ENCODE data around the gene TRPV6. TPM values are rescaled to one million over a fixed set of nuclear protein-coding genes. Genes with fewer than 3 reads are reported as not detected.

The TRPV6 gene
- polyA plus RNA-seq, 1 donor (not counting 4 experiments of a cell fraction or from before 2014, with no cell fraction given) = 1.5 TPM

DNA sequence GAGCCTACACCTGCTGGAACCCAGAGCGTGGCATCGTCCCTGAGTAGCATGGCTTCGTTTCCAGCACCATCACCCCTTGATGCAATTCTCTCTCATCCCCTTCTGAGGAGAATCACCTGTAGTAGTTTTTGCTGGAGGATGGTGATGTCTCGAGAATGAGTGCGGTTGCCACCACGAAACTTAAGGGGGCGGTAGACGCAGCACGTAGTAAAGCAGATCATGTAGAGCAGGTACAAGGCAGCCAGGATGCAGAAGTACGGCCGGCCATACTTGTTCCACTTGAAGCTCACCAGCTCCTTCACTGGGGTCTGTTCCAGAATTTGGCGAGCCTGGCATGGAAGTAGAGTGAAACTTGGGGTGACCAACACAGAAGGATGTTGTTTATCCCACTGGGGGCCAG, 39.9 kb upstream of the TRPV6 start:
- TF ChIP-seq, protein P1, sequence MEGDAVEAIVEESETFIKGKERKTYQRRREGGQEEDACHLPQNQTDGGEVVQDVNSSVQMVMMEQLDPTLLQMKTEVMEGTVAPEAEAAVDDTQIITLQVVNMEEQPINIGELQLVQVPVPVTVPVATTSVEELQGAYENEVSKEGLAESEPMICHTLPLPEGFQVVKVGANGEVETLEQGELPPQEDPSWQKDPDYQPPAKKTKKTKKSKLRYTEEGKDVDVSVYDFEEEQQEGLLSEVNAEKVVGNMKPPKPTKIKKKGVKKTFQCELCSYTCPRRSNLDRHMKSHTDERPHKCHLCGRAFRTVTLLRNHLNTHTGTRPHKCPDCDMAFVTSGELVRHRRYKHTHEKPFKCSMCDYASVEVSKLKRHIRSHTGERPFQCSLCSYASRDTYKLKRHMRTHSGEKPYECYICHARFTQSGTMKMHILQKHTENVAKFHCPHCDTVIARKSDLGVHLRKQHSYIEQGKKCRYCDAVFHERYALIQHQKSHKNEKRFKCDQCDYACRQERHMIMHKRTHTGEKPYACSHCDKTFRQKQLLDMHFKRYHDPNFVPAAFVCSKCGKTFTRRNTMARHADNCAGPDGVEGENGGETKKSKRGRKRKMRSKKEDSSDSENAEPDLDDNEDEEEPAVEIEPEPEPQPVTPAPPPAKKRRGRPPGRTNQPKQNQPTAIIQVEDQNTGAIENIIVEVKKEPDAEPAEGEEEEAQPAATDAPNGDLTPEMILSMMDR (optimal IDR thresholded peaks at IDR 0.05 in 1 of 3, IDR thresholded peaks at IDR 0.05 in 1 of 3, conservative IDR thresholded peaks at IDR 0.05 in 1 of 3; ENCODE audit: extremely low read depth in 1 of 3, insufficient read depth in 2 of 3, low read length in 3 of 3) = peak in 1 of 3 experiments; percentile 23
- no peak for TF ChIP-seq EZH2 (IDR thresholded peaks at IDR 0.05; ENCODE audit: low read length)
- H3K4me2 ChIP-seq (ENCODE audit: control insufficient read depth, extremely low read depth, insufficient read depth, low read depth, low read length) = no peak overlapping the region
- no peaks in the 10 kb centered on the region for H3K9me3 ChIP-seq (ENCODE audit: control insufficient read depth, low read depth, low read length)
- no peak for DNase-seq (ENCODE audit: low read depth, low spot score)
- no peaks in the 10 kb centered on the region for H3K79me2 ChIP-seq (ENCODE audit: control insufficient read depth, insufficient read depth, low read length)
- FAIRE-seq = no peak
- dilution Hi-C loops (cut with MboI; ENCODE audit: extremely low pct_ligation_motif_present, low sequenced_read_pairs) = no loop called here
- H3K9ac ChIP-seq (ENCODE audit: control insufficient read depth, extremely low read depth, insufficient read depth, low read length) = no peak overlapping the region
- no peak overlapping the region for H3K27ac ChIP-seq (ENCODE audit: control insufficient read depth, insufficient read depth, low read length)
- H3K27me3 ChIP-seq (ENCODE audit: control insufficient read depth, extremely low read depth, insufficient read depth, low read length) = no peaks in the 10 kb centered on the region
- no peaks in the 10 kb centered on the region for H3K9me1 ChIP-seq (ENCODE audit: control insufficient read depth, extremely low read depth, insufficient read depth, low read length)
- no peaks in the 10 kb centered on the region for H3K4me1 ChIP-seq (ENCODE audit: control insufficient read depth, extremely low read depth, insufficient read depth, low read length)
- H3K4me3 ChIP-seq (ENCODE audit: control insufficient read depth in 2 of 3, extremely low read depth in 1 of 3, insufficient read depth in 2 of 3, low read depth in 1 of 3, low read length in 3 of 3) = no peak overlapping the region
- no peak overlapping the region for H2AFZ ChIP-seq (ENCODE audit: control insufficient read depth, low read length)
- H4K20me1 ChIP-seq (ENCODE audit: control insufficient read depth, extremely low read depth, insufficient read depth, low read length) = no peaks in the 10 kb centered on the region
- no peaks in the 10 kb centered on the region for H3K36me3 ChIP-seq (ENCODE audit: control insufficient read depth in 2 of 2, extremely low read depth in 1 of 2, insufficient read depth in 2 of 2, low read length in 2 of 2)

DNA sequence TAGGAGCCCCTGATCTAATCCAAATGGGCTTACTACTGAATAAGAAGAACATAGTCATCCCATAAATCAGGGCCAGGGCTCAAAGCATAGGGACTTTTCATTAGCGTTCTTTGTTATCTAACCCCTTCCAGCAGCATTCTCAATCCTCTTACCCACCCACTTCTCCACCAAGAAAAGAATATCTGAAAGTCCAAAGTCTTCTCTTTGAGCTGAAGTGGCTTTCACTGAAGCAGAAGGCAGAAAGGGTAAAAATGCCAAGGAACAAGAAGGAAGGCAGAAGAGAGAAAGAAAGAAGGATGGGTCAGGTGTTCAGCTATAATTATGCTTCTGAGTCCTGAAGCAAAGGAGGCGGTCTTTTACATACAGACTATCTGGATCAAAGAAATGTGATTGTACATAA, 37.8 kb upstream of the TRPV6 start:
- Histone ChIP-seq H3K9me3 (ENCODE audit: control insufficient read depth, low read depth, low read length) (no peaks in the 10 kb centered on the region), H3K9me1 (ENCODE audit: control insufficient read depth, extremely low read depth, insufficient read depth, low read length) (no peaks in the 10 kb centered on the region), H3K36me3 (ENCODE audit: control insufficient read depth in 2 of 2, extremely low read depth in 1 of 2, insufficient read depth in 2 of 2, low read length in 2 of 2) (no peaks in the 10 kb centered on the region), H3K9ac (ENCODE audit: control insufficient read depth, extremely low read depth, insufficient read depth, low read length) (no peak overlapping the region), H3K27ac (ENCODE audit: control insufficient read depth, insufficient read depth, low read length) (no peak overlapping the region), H3K27me3 (ENCODE audit: control insufficient read depth, extremely low read depth, insufficient read depth, low read length) (no peaks in the 10 kb centered on the region), H3K4me3 (ENCODE audit: control insufficient read depth in 2 of 3, extremely low read depth in 1 of 3, insufficient read depth in 2 of 3, low read depth in 1 of 3, low read length in 3 of 3) (no peak overlapping the region), H3K4me1 (ENCODE audit: control insufficient read depth, extremely low read depth, insufficient read depth, low read length) (no peaks in the 10 kb centered on the region), H3K4me2 (ENCODE audit: control insufficient read depth, extremely low read depth, insufficient read depth, low read depth, low read length) (no peak overlapping the region), H2AFZ (ENCODE audit: control insufficient read depth, low read length) (no peak overlapping the region), H3K79me2 (ENCODE audit: control insufficient read depth, insufficient read depth, low read length) (no peaks in the 10 kb centered on the region), H4K20me1 (ENCODE audit: control insufficient read depth, extremely low read depth, insufficient read depth, low read length) (no peaks in the 10 kb centered on the region)
- dilution Hi-C loops (cut with MboI; ENCODE audit: extremely low pct_ligation_motif_present, low sequenced_read_pairs) = no loop called here
- FAIRE-seq = no peak
- DNase-seq (ENCODE audit: low read depth, low spot score) = no peak
- TF ChIP-seq, protein P1 (optimal IDR thresholded peaks at IDR 0.05 in 1 of 3, IDR thresholded peaks at IDR 0.05 in 1 of 3, conservative IDR thresholded peaks at IDR 0.05 in 1 of 3; ENCODE audit: extremely low read depth in 1 of 3, insufficient read depth in 2 of 3, low read length in 3 of 3) = no peak
- no peak for TF ChIP-seq EZH2 (IDR thresholded peaks at IDR 0.05; ENCODE audit: low read length)
